ENCODE measurements around the gene RB1.
"Not testable (repeated sequence)": the region's sequence is repeated elsewhere in the genome, so short reads cannot be mapped to it uniquely, and the experiment has no call there.

RB1 gene

GRCh38 chr13:48411841-48412531 lies 108.4 kb downstream of the RB1 start:
- DNase-seq = no peak

GRCh38 chr13:48412881-48413351 lies 109.4 kb downstream of the RB1 start, which contains the start of gene LPAR6:
TSS of gene LPAR6 (minus strand) at chr13:48413113. CDS start at chr13:48412423, 690 bp downstream.
- no peak for DNase-seq

GRCh38 chr13:48414501-48414900 lies 111.0 kb downstream of the RB1 start:
- DNase-seq = no peak

DNA sequence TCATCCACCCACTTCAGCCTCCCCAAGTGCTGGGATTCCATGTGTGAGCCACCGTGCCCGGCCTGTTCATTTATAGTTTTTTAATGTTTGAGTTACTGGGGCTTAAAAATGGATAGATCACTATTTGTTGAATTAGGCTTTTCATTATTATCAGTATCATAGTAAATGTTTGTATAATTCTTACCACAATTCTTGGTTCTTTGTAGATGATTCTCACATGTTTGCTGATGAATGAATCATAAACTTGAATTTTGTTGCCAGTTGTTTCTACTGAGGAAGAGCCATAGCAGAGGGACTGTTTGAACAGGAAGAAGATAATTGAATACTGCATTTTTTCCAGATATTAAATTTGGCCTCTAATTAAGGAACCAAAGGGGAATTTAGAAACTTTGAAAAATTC lies 112.0 kb downstream of the RB1 start:
- no peak for DNase-seq

GRCh38 chr13:48422003-48422402 lies 118.5 kb downstream of the RB1 start:
- not testable (repeated sequence) for DNase-seq

GRCh38 chr13:48424212-48424611 lies 120.7 kb downstream of the RB1 start:
- DNase-seq = no peak

- DNase-seq = no peak
These were observed 122.5 kb downstream of the RB1 start for GRCh38 chr13:48426052-48426451.

GRCh38 chr13:48426755-48427298 lies 123.3 kb downstream of the RB1 start:
- DNase-seq = not testable (repeated sequence)

GRCh38 chr13:48429036-48429435 lies 125.5 kb downstream of the RB1 start:
- no peak for DNase-seq

- no peak for DNase-seq
These were observed 126.3 kb downstream of the RB1 start for GRCh38 chr13:48429886-48430285.

GRCh38 chr13:48431431-48431830 lies 127.9 kb downstream of the RB1 start:
- no peak for DNase-seq

DNA sequence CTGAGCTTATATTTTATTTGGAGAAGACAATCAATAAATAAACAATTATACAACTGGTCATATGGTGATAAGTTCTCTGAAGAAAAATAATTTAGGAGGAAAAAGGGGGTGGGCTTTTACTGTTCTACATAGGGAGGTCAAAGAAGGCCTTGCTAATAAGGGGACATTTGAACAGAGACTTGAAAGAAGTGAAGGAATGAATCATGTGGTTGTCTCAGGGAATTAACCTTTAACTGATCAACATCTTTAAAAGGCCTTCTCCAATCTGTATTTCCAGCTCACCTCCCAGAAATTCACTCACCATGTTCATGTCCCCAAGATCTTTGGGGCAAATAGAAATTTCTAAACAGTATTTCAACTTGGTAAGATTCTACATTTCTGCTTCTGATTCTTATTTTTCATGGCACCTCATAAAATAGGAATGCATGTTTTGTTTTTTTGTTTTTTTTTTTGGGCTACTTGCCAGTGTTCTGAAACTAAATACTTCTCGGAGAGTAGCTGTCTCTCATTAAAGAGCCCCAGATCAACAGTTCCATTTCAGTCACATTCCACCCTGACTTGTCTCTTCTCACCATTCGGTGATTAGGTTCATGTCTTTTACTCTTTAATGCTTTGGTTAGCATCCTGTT lies 128.6 kb downstream of the RB1 start:
- no peak for DNase-seq

GRCh38 chr13:48434200-48434599 lies 130.6 kb downstream of the RB1 start:
- no peak for DNase-seq

DNA sequence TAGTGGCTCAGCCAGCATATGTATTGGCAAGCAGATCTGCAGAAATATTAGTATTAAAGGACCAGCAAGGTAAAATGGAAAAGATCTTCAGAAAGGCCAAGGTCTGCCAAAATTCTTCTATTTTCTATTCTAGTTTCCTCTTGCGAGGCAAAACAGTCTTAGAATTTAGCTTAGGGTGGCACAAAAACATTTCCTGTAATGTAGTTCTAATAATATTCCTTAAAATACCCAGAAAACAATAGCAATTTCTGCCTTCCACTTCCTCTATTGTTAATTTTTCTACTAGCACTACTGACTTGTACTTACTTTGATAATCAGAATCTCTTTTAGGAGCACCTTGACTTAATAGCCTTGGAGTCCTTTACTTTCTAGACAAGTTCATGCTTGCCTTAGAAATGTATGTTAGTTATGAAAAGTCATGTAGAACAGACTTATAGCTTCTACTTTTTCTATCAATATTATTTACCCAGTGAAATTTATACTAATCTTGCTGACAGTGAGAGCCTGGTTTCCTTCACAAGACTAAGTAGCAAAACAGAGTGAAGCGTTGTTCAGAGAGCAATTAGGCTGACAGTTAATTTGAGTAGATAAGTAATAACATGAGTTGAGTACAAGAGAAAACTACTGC lies 133.2 kb downstream of the RB1 start:
- DNase-seq = no peak

DNA sequence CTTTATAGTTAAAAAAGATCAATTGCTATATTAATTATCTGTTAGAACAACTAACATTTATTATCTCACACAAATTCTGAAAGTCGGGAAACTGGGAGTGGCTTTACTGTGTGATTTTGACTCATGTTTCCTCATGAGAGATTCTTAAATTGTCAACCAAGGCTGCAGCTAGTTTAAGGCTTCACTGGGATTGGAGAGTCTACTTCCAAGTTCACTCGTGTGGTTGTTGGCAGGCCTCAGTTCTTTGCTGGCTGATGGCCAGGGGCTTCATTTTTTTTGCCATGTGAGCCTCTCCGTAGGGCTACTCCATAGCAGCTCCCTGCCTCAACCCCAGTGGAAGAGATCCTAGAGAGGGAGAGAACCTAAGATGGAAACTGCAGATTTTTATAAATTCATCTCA lies 133.8 kb downstream of the RB1 start:
- DNase-seq = no peak

DNA sequence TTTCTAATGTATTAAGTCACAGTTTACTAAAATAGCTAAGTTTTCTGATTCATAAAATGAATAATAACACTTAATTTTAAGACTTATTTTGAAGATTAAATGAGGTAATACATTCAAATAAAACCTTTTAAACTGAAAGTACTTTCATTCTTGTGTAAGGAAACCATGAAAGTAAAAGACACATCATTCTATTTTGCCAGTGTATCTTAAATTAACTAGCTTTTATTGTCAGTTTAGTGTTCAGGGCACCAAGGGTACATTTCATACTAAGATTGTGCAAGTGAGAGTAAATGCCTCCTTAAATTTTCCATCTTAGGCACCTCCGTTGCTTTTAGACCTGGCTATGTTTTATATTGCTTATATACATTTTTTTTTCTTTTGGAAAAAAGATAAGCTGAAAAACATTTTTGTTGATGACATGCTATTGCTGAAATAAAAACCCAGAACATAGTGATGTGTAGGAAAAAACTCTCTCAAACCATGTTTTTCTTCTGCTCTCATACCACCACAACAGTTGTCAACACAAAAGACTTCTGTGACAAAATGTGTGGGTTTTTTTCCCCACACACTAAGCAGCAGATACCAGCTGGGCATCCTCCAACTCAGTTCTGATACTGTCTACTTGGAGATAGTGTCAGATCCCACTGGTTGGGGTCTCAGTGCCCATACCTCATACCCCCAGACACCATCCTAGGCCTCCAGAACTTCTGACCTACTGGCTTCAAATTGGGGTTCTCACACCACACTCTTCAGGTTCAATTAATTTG lies 140.1 kb downstream of the RB1 start:
- no peak for DNase-seq

DNA sequence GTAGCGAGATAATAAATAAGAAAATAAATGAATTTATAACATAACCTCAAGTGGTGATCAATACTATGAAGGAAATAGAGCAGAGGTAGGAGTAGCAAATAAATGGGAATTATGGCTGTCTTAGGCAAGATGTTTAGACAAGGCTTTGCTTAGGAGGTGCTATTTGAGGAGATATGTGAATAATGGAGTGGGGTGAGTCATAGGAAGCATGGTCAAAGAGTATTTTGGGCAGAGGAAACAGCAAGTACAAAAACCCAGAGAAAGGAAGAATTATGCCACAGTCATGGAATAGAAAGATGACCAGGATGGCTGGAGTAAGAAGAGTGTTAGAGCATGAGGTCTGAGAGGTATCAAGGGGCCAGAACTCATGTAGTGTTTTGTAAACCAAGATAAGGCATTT lies 142.9 kb downstream of the RB1 start:
- DNase-seq = no peak

DNA sequence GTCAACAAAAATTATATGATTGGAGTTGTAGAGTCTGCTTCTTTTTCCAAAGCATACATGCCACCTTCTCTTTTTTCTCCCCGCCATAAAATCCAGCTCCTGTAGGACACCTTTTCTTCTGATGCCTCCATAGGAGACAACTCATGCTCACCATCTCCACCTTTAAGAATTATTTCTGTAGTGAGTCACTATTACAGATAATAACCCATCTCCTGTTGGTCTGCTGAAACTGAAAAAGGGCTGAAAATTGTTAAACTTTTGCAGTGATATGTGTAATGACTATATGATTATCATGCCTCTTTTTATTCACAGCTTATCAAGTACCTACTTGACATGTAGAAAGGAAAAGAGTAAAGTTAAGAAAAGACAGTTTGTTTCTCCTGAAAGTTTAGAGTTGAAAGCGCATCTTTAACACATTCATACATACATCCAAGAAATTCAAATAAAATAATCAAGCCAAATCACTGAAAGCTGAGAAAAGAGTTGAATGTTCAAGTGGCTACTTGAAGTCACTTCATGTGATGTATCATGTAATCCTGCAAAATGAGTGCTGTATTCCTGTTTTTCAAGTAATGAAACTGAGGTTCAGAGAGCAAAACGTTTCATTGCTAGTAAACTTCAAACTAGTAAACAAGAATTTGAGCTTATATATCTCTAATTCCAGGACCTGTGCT lies 144.9 kb downstream of the RB1 start:
- DNase-seq = no peak

- DNase-seq = no peak
These were observed 145.5 kb downstream of the RB1 start for GRCh38 chr13:48448959-48449614.

GRCh38 chr13:48449656-48450055 lies 146.1 kb downstream of the RB1 start:
- no peak for DNase-seq

DNA sequence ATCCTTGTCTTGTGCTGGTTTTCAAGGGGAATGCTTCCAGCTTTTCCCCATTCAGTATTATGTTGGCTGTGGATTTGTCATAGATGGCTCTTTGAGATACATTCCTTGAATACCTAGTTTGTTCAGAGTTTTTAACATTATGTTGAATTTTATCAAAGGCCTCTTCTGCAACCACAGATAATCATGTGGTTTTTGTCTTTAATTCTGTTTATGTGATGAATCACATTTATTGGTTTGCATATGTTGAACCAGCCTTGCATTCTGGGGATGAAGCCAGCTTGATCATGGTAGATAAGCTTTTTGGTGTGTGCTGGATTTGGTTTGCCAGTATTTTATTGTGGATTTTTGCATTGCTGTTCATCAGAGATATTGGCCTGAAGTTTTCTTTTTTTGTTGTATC lies 147.6 kb downstream of the RB1 start:
- DNase-seq = not testable (repeated sequence)

DNA sequence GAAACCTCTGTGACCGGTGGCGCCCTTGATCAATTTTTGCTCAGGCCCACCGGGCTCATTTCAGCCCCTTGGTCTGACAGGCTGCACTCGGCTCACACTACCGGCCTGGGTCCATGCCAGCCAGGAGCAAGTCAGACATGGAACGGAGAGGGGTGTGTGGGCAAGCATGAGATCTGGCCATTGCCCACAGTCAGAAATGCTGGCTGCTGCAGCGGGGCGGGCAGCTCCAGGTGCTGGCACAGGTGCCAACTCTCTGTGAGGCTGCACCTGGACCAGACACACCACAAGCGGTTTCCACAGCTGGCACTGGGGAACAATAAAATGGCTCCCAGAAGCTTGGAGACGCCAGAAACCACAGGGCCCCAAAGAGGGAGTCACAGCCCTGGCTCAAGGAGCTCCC lies 153.0 kb downstream of the RB1 start:
- DNase-seq = no peak
